Testis (tissue), 3 donors: Measurements from ENCODE around the gene NRTN. TPM values are rescaled to one million over a fixed set of nuclear protein-coding genes. Genes with fewer than 3 reads are reported as not detected.

Experiments
- DNase-seq: peaks from one replicate; pipeline ENCODE4 v3.0.0-alpha.2; 2019
- H3K27ac ChIP-seq, 2 donors: fragments of 200-600 bp; sonication (generic); one replicate each; pipeline ENCODE4 v1.5.1; 2019
- H3K27me3 ChIP-seq: fragments of 200-600 bp; sonication (generic); one replicate; pipeline ENCODE4 v1.5.1; 2019
- H3K36me3 ChIP-seq: fragments of 200-600 bp; sonication (generic); one replicate; pipeline ENCODE4 v1.5.1; 2017; ENCODE audit warnings: low read depth; ENCODE audit errors: missing control alignments
- H3K4me1 ChIP-seq: fragments of 200-600 bp; sonication (generic); one replicate; pipeline ENCODE4 v1.5.1; 2019
- H3K4me3 ChIP-seq, 2 donors: fragments of 200-600 bp; sonication (generic); one replicate each; pipeline ENCODE4 v1.5.1; 2017 to 2019
- H3K9me3 ChIP-seq: fragments of 200-600 bp; sonication (generic); one replicate; pipeline ENCODE4 v1.5.1; 2017
- CTCF ChIP-seq, 3 experiments: fragments of 450-650 bp in 2 of 3; fragments of 200-600 bp in 1 of 3; sonication (generic) in 1 of 3; IDR thresholded peaks; one replicate each; pipeline ENCODE4 v1.5.1; 2016 to 2019; ENCODE audit warnings: antibody characterized with exemption in 3 of 3, mild to moderate bottlenecking in 2 of 3, moderate library complexity in 1 of 3
- POLR2A ChIP-seq: fragments of 450-650 bp; IDR thresholded peaks from one replicate; pipeline ENCODE4 v1.6.1; 2017; ENCODE audit warnings: antibody characterized with exemption, mild to moderate bottlenecking, moderate library complexity
- WGBS, 2 donors: methylation state at CpG; one replicate each; pipeline ENCODE4 v1.1.5; 2018; 5-methylcytosine and 5-hydroxymethylcytosine counted together
- intact Hi-C: fragments of 100-400 bp; cut with DNase I; formaldehyde crosslinking; loops from one replicate; pipeline ENCODE4 v1.15.1; 2023; ENCODE audit warnings: low total_unique reads
- polyA plus RNA-seq: library from polyadenylated mRNA; stranded (reverse); fragments of 350-450 nt; fragmentation: Illumina TruSeq; extraction: RNeasy Lipid Tissue Mini Kit (QIAGEN cat#74804); gene quantifications from one replicate; pipeline ENCODE4 v1.2.3, GENCODE V29; 2014; ENCODE audit warnings: low read depth, low replicate concordance; ENCODE audit not compliant: insufficient read depth
- total RNA-seq, 2 donors: library from RNA; depleted of rRNA; stranded (reverse); fragments of >200 nt; gene quantifications; one replicate each; pipeline ENCODE4 v1.2.3, GENCODE V29; 2016

NRTN gene
- total and polyA plus RNA-seq, 3 donors from 2014 or later = 1.7 to 13.5 (median 6.5) TPM

- H3K36me3 ChIP-seq = no peaks in the 10 kb centered on the region
- no peak for DNase-seq
- no peak overlapping the region for H3K4me3 ChIP-seq
- no peaks in the 10 kb centered on the region for H3K27me3 ChIP-seq
- 55 to 65% methylated on average over 15 to 28 of the region's 30 CpGs for WGBS, 2 donors
- no peak overlapping the region for H3K27ac ChIP-seq
- intact Hi-C loops = no loop called here
- no peaks in the 10 kb centered on the region for H3K9me3 ChIP-seq
- no peak for TF ChIP-seq CTCF (IDR thresholded peaks at IDR 0.05)
- no peak for TF ChIP-seq POLR2A
- H3K4me1 ChIP-seq = peaks cover 3% of the 10 kb centered on the region
These were observed 17.4 kb downstream of the NRTN start for GRCh38 chr19:5822181-5822844.

- H3K27ac ChIP-seq = no peak overlapping the region
- H3K9me3 ChIP-seq = no peaks in the 10 kb centered on the region
- 85 to 88% methylated on average over 27 to 29 of the region's 30 CpGs for WGBS, 2 donors
- intact Hi-C loops = no loop called here
- TF ChIP-seq POLR2A (no peak), CTCF (IDR thresholded peaks at IDR 0.05) (no peak)
- peaks cover 3% of the 10 kb centered on the region for H3K4me1 ChIP-seq
- no peaks in the 10 kb centered on the region for H3K36me3 ChIP-seq
- no peak overlapping the region for H3K4me3 ChIP-seq
- H3K27me3 ChIP-seq = no peaks in the 10 kb centered on the region
- DNase-seq = no peak
These were observed 18.9 kb downstream of the NRTN start for GRCh38 chr19:5823579-5824281.

GRCh38 chr19:5824751-5825150 lies 19.9 kb downstream of the NRTN start:
- Histone ChIP-seq H3K9me3 (no peaks in the 10 kb centered on the region), H3K27ac (no peak overlapping the region), H3K27me3 (no peaks in the 10 kb centered on the region), H3K4me1 (peaks cover 3% of the 10 kb centered on the region), H3K4me3 (no peak overlapping the region), H3K36me3 (no peaks in the 10 kb centered on the region)
- intact Hi-C loops = no loop called here
- WGBS, 2 donors = 60 to 77% methylated on average over 10 of the region's 10 CpGs
- no peak for TF ChIP-seq CTCF (IDR thresholded peaks at IDR 0.05)
- TF ChIP-seq POLR2A = no peak
- no peak for DNase-seq

GRCh38 chr19:5825178-5825577 lies 20.3 kb downstream of the NRTN start:
- H3K9me3 ChIP-seq = no peaks in the 10 kb centered on the region
- TF ChIP-seq CTCF (IDR thresholded peaks at IDR 0.05) (no peak), POLR2A (no peak)
- DNase-seq = no peak
- no peaks in the 10 kb centered on the region for H3K27me3 ChIP-seq
- WGBS, 2 donors = 59 to 78% methylated on average over 18 to 21 of the region's 21 CpGs
- peaks cover 3% of the 10 kb centered on the region for H3K4me1 ChIP-seq
- no peak overlapping the region for H3K4me3 ChIP-seq
- H3K36me3 ChIP-seq = no peaks in the 10 kb centered on the region
- intact Hi-C loops = no loop called here
- H3K27ac ChIP-seq = no peak overlapping the region
